HG03442 (cell line): ENCODE results near the gene ACSL3.
"Not testable (repeated sequence)": the region's sequence is repeated elsewhere in the genome, so short reads cannot be mapped to it uniquely, and the experiment has no call there.

Source experiments
- ATAC-seq: cut with Tn5 transposase; IDR thresholded peaks from one replicate; pipeline ENCODE4 v1.9.1; 2021; ENCODE audit warnings: mild to moderate bottlenecking, moderate library complexity; ENCODE audit not compliant: unreplicated experiment

The ACSL3 gene

GRCh38 chr2:222851956-222852617 is 8.7 kb upstream of the ACSL3 start:
- ATAC-seq: no peak

DNA sequence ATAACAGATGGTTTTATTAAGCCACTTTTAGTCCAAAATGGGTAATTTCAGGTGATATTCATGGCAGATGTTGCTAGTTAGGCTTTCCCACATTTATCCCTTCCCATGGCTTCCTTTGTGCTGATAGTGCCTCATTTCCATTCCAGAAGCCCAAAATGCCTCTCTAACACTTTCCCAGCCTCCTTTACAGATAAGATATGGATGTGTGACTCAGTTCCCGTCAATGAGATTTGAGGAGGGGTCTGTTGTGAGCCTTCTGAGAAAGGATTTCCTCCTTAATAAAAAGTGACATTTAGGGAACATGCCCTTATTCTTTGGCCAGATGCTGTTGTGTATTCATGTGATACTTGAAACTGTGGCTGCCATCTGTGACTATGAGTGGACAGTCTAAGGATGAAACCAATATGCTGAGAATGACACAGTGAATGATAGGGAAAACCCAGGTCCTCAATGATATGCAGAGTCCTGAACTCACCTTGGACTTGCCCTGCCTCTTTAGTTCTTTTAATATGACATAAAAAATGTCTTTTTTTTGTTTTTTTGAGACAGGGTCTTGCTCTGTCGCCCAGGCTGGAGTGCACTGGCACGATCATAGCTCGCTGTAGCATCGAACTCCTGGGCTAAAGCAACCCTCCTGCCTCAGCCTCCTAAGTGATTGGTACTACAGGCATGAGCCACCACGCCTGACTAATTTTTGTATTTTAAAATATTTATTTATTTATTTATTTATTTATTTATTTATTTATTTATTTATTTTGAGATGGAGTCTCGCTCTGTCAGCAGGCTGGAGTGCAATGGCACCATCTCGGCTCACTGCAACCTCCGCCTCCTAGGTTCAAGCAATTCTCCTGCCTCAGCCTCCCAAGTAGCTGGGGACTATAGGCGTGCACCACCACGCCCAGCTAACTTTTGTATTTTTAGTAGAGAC is 5.8 kb upstream of the ACSL3 start:
- no peak for ATAC-seq

DNA sequence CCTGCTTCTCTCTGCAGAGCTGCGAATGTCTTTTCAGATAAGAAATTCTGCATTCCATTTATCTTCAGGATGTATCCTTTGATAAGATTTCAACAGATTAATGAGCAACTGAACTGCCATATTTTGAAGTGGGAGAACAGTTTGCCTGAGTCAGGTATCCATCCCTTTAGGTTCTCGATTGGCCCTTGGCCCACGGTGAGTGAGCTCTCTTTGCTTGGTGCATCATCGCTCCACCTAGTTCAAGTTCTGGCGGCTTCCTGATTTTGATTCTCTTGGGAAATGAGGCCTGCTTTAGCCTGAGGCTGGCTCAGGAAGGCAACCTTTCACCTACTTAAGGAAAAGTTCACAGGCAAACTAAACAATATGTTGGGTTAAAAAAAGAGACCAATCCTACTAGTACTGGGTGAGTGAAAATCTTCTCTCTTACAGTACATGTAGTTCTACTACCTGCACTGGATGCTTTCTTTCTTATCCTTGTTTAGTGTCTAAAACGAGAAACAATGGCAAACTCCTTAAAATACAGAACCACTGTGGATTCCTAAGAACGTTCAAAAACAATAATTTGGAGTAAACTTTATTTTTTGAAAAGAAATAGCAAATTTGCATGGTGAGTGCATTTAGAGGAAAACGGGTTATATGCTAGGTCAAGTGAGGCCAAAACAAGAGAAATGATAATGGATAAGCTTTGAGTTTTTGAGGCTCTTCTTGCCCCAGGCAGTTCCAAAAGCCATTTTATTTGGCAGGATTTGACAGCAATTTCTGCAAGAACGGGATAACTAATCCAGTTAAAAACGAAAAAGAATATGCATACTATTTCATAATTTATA is 837 bp upstream of the ACSL3 start:
- ATAC-seq: no peak

- ATAC-seq: peak; percentile 28
Observed at GRCh38 chr2:222861411-222862105, 722 bp downstream of the ACSL3 start.

DNA sequence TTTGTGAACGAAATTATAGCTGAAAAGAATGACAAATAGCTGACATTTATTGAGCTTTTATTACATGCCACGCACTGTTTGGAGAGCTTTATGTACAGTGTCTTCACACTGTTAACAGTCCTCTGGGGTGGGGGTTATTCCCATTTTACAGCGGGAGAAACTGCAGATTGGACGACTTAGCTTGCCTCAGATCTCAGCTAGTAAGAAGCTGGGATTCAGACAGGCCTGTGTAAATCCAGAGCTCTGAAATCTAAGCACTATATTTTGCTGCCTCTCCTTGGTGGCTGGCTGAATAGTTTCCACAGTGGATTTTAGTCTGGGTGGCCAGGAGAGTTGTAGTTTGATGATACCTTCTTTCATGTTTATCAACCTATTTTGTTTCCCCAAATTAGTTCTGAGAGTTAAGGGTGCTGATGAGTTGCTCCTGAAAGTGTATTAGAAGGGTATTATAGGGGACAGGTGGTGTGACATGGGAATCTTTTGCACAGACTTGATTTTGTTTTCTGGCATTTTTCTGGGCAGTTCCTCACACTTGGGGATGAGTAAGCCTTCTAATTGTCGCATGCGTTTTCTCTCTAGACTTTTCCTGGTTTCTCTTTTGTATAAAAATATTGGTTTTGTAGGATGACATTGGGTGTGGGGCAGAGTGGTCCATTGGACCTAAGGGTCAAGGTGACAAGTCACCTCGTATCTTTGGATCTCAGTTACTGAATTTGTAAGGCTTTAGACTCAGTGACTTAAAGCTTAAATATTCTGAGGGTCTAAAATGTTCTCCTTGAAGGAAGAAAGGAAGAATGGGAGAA is 1.5 kb downstream of the ACSL3 start:
- ATAC-seq: no peak

DNA sequence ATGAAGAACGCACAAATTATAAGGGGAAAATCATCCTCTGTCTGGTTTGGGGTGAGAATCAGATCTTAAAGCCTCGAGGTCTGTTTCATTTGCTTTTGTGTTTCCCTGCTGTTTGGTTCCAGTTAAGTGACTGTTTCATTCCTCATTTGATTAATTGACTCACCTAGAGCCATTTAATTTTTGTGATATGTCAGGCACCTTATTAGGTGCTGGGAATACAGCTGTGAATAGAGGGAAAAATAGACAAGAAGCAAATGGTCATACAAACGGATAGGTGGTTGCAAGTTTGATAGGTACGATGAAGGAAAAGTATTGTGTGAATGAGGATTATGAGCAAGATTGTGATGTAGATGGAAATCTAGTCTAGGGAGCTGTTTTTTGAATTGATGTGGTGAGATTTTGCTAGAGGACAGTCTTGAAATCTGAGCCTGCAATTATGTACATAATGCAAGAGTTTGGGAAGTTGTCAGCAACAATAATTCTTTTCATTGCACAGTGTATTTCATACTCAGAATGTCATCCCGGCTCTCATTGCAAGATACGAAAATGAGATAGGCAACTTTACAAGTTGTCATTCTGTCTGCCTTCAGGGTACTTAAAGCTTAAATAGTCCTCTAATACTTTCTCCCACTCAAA is 2.2 kb downstream of the ACSL3 start:
- no peak for ATAC-seq

DNA sequence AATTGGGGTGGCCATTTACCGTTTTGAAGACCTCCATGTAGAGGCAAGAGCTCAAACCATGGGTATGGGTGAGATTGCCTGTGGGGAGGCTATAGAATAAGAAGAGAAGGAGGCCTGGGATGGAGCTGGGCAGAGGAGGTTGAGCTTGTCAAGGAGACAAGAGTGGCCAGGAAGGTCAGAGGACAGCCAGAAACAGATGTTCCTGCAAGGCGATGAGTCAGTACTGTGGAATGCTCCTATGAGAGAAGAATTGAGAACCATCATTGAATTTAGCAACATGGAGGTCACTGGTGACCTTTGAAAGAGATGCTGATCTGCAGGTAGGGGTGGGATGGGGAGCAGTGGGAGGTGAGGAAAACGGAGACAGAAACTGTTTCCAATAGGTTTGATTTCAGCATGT is 3.5 kb downstream of the ACSL3 start:
- ATAC-seq: no peak

DNA sequence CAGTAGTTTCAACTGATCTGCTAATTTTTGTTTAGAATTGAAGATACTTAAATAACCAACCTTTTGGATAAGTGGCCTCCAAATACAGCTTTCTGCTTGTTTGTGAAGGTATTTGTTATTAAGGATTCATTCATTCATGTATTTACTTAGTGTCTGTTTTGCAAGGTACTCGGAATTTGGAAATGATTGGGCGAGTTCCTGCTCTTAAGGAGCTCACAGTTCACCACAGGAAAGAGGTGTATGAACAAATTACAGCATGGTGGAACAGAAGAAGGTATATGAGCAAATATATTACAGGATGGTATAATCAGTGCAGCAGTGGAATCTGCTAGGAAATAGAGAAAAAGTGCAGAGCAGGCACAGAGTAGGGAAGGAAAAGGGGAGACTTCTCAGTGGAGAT is 4.5 kb downstream of the ACSL3 start:
- ATAC-seq: no peak

GRCh38 chr2:222866358-222866960 is 5.6 kb downstream of the ACSL3 start:
- ATAC-seq: no peak

- ATAC-seq: not testable (repeated sequence)
Observed at GRCh38 chr2:222868560-222869251, 7.9 kb downstream of the ACSL3 start.

GRCh38 chr2:222869252-222869560 is 8.4 kb downstream of the ACSL3 start:
- ATAC-seq: no peak

- no peak for ATAC-seq
Observed at GRCh38 chr2:222871291-222871690, 10.5 kb downstream of the ACSL3 start.

GRCh38 chr2:222872551-222872950 is 11.7 kb downstream of the ACSL3 start:
- no peak for ATAC-seq

- no peak for ATAC-seq
Observed at GRCh38 chr2:222875482-222875881, 14.6 kb downstream of the ACSL3 start.

DNA sequence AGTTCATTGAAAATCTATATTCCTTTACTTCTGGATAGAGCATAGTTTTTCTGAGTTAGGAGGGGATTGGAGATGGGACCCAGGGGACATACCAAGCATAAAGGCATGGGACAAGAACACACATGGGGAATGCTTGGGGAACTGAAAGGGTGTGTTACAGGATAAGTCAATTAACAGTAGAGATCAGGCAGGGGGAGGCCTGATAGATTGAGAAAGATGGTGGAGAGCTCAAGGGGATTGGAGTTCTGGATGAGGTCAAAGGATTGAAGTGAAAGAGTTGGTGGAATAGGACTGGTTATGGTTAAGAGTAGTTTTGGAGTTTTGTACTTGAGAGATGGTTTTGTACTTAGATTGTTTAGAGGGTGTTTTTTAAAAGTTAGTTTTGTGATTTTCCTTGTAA is 16.1 kb downstream of the ACSL3 start:
- ATAC-seq: no peak

DNA sequence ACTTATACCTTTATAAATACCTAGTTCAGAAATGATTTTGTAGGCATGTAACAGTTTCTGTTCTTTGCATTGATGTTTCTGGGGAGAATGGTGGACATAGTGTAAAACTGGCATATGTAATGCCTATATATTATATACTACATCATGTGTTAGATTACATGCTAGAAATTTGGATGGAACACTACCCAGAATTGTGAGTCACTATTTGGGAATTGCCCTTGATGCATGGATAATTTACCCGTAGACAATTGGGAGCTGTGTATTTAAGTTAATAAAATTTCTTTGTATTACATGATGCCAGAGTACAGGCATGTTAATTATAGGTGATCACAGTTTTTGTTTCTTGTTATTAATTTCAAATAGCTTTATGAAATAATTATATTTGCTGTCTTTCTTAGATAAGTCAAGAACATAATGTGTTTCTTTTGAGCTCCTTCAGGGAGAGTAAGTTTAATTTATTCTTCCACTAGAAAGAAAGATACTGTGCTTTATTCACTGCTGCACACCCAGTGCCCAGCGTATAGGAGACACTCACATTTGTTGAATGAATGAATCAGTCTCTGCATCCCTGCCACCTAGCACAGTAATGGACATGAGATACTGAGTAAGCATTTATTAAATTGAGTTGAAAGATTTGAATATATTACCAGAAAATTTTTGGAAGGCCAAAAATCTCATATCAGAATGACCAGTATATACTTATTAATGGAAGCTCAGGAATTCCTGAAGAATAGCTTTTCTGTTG is 16.9 kb downstream of the ACSL3 start:
- ATAC-seq: no peak

GRCh38 chr2:222878301-222878876 is 17.6 kb downstream of the ACSL3 start:
- ATAC-seq: no peak
